ENCODE measurements around the gene CNOT3. TPM values are rescaled to one million over a fixed set of nuclear protein-coding genes. Genes with fewer than 3 reads are reported as not detected.

Gene CNOT3
- total RNA-seq, 1 experiment from 2014 or later = 41.1 TPM

DNA sequence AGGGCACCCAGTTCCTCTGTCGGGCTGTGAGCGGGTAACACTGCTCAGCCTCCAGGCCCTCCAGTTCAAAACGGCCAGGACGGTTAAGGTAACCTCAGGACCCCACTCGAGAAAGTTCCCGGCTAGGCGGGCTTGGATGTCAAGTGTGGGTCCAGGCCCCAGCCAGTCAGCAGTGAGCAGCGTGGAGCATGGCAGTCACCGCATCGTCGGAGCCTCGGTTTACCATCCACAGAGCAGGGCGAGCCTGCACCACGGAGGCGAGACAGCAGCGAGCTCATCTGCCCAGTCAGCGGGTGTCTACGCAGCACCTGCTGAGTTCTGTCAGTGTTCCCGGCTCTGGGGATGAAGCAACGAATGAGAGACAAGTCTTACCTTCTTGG is 8.0 kb upstream of the CNOT3 start:
- no peak for DNase-seq
- Histone ChIP-seq H3K4me3 (ENCODE audit: low read length) (no peak overlapping the region), H3K9ac (ENCODE audit: low read length) (no peak overlapping the region), H3K27ac (ENCODE audit: low read length) (no peak overlapping the region), H3F3A (ENCODE audit: low read length, unreplicated experiment) (no peaks in the 10 kb centered on the region), H3K27me3 (ENCODE audit: low read length) (no peaks in the 10 kb centered on the region), H3K4me2 (ENCODE audit: low read length) (no peak overlapping the region), H2AFZ (ENCODE audit: low read length) (no peak overlapping the region), H3K9me3 (ENCODE audit: low read length) (no peaks in the 10 kb centered on the region), H3K4me1 (ENCODE audit: insufficient read depth, low read length) (no peaks in the 10 kb centered on the region), H3K79me2 (ENCODE audit: low read length) (no peaks in the 10 kb centered on the region), H4K20me1 (ENCODE audit: low read length) (no peaks in the 10 kb centered on the region), H3K9me2 (replicated peaks; ENCODE audit: low read length) (no peaks in the 10 kb centered on the region), H3K36me3 (ENCODE audit: low read depth, low read length) (peaks cover 48% of the 10 kb centered on the region)
- no peak for ATAC-seq
- intact Hi-C loops (cut with micrococcal nuclease) = no loop called here
- ChIA-PET CTCF (no interaction called here), POLR2A (ENCODE audit: unreplicated experiment) (no interaction called here)
- BruUV-seq (replicated peaks) = no TSS peak
- TF ChIP-seq EZH2phosphoT487 (IDR thresholded peaks at IDR 0.05; ENCODE audit: borderline replicate concordance, low read length) = no peak
- TF ChIP-seq, protein P1, sequence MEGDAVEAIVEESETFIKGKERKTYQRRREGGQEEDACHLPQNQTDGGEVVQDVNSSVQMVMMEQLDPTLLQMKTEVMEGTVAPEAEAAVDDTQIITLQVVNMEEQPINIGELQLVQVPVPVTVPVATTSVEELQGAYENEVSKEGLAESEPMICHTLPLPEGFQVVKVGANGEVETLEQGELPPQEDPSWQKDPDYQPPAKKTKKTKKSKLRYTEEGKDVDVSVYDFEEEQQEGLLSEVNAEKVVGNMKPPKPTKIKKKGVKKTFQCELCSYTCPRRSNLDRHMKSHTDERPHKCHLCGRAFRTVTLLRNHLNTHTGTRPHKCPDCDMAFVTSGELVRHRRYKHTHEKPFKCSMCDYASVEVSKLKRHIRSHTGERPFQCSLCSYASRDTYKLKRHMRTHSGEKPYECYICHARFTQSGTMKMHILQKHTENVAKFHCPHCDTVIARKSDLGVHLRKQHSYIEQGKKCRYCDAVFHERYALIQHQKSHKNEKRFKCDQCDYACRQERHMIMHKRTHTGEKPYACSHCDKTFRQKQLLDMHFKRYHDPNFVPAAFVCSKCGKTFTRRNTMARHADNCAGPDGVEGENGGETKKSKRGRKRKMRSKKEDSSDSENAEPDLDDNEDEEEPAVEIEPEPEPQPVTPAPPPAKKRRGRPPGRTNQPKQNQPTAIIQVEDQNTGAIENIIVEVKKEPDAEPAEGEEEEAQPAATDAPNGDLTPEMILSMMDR (conservative IDR thresholded peaks at IDR 0.05; ENCODE audit: low read depth, low read length) = no peak
- no peak for TF ChIP-seq EZH2 (IDR thresholded peaks at IDR 0.05; ENCODE audit: low read length, unreplicated experiment)

DNA sequence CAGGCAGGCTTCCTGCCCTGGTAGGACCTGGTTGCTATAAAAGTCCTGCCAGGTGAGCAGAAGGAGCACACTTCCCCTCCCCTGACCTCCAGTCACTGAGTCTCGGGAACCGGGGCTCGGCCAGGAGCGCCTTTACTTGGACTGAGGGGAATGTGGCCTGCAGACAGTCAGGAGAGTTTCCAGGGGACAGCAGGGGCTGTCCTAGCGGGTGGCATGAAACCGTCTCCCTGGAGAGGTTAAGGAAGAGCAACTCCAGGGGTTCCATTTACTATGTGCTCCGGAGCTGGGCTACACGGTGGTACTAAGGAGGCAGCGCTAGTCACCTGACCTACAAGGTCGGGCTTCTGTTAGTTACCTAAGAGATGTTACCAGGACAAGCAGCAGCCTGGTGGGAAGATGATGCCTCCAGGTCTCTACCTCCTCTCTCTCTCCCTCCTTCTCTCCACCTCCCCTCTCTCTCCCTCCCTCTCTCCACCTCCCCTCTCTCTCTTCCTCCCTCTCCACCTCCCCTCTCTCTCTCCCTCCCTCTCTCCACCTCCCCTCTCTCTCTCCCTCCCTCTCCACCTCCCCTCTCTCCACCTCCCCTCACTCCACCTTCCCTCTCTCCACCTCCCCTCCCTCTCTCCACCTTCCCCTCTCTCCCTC is 4.1 kb upstream of the CNOT3 start:
- Histone ChIP-seq H3K9ac (ENCODE audit: low read length) (no peak overlapping the region), H3K4me3 (ENCODE audit: low read length) (no peak overlapping the region), H3K27ac (ENCODE audit: low read length) (no peak overlapping the region), H3K36me3 (ENCODE audit: low read depth, low read length) (peaks cover 23% of the 10 kb centered on the region), H3K4me1 (ENCODE audit: insufficient read depth, low read length) (peaks cover 7% of the 10 kb centered on the region; the same call in 1 of the 2 replicates), H3K9me3 (ENCODE audit: low read length) (no peaks in the 10 kb centered on the region), H3K79me2 (ENCODE audit: low read length) (peaks cover 9% of the 10 kb centered on the region), H3K4me2 (ENCODE audit: low read length) (no peak overlapping the region), H2AFZ (ENCODE audit: low read length) (no peak overlapping the region), H3K27me3 (ENCODE audit: low read length) (no peaks in the 10 kb centered on the region), H3K9me2 (replicated peaks; ENCODE audit: low read length) (no peaks in the 10 kb centered on the region), H3F3A (ENCODE audit: low read length, unreplicated experiment) (no peaks in the 10 kb centered on the region), H4K20me1 (ENCODE audit: low read length) (no peaks in the 10 kb centered on the region)
- ChIA-PET CTCF (no interaction called here), POLR2A (ENCODE audit: unreplicated experiment) (no interaction called here)
- peak; percentile 52 for DNase-seq
- ATAC-seq = no peak
- TF ChIP-seq EZH2 (IDR thresholded peaks at IDR 0.05; ENCODE audit: low read length, unreplicated experiment) = no peak
- TF ChIP-seq EZH2phosphoT487 (IDR thresholded peaks at IDR 0.05; ENCODE audit: borderline replicate concordance, low read length) = no peak
- TF ChIP-seq, protein P1 (conservative IDR thresholded peaks at IDR 0.05; ENCODE audit: low read depth, low read length) = no peak
- intact Hi-C loops (cut with micrococcal nuclease) = no loop called here
- BruUV-seq (replicated peaks) = no TSS peak

DNA sequence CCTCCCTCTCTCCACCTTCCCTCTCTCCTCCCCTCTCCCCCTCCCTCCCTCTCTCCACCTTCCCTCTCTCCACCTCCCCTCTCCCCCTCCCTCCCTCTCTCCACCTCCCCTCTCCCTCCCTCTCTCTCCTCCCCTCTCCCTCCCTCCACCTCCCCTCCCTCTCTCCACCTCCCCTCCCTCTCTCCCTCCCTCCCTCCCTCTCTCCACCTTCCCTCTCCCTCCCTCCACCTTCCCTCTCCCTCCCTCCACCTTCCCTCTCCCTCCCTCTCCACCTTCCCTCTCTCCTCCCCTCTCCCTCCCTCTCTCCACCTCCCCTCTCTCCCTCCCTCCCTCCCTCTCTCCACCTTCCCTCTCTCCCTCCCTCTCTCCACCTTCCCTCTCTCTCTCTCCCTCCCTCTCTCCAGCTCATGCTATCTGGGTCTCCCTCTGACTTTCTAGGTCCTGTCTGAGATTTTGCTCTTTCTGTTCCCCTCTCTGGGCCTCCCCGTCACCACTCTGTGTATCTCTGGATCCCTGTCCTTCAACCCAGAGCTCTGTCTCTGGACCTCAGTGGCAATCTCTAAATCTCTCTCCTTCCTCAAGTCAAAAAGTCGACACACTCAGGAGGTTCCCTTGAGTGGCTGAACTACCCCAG is 3.5 kb upstream of the CNOT3 start:
- no peaks in the 10 kb centered on the region for H3K27me3 ChIP-seq (ENCODE audit: low read length)
- no peak for ATAC-seq
- no peak overlapping the region for H3K9ac ChIP-seq (ENCODE audit: low read length)
- H3K79me2 ChIP-seq (ENCODE audit: low read length) = peaks cover 15% of the 10 kb centered on the region
- ChIA-PET CTCF (no interaction called here), POLR2A (ENCODE audit: unreplicated experiment) (no interaction called here)
- 0 out of 2 replicates have a peak, but pooled peaks cover 6% of the 10 kb centered on the region for H4K20me1 ChIP-seq (ENCODE audit: low read length)
- no peak for DNase-seq
- no peak overlapping the region for H3K4me3 ChIP-seq (ENCODE audit: low read length)
- intact Hi-C loops (cut with micrococcal nuclease) = no loop called here
- no peaks in the 10 kb centered on the region for H3K9me3 ChIP-seq (ENCODE audit: low read length)
- H3K36me3 ChIP-seq (ENCODE audit: low read depth, low read length) = peaks cover 18% of the 10 kb centered on the region
- TF ChIP-seq, protein P1 (conservative IDR thresholded peaks at IDR 0.05; ENCODE audit: low read depth, low read length) = no peak
- TF ChIP-seq EZH2 (IDR thresholded peaks at IDR 0.05; ENCODE audit: low read length, unreplicated experiment) = no peak
- TF ChIP-seq EZH2phosphoT487 (IDR thresholded peaks at IDR 0.05; ENCODE audit: borderline replicate concordance, low read length) = no peak
- H2AFZ ChIP-seq (ENCODE audit: low read length) = no peak overlapping the region
- no peak overlapping the region for H3K4me2 ChIP-seq (ENCODE audit: low read length)
- H3K9me2 ChIP-seq (replicated peaks; ENCODE audit: low read length) = no peaks in the 10 kb centered on the region
- peaks cover 13% of the 10 kb centered on the region; the same call in 1 of the 2 replicates for H3K4me1 ChIP-seq (ENCODE audit: insufficient read depth, low read length)
- H3F3A ChIP-seq (ENCODE audit: low read length, unreplicated experiment) = no peaks in the 10 kb centered on the region
- no TSS peak for BruUV-seq (replicated peaks)
- no peak overlapping the region for H3K27ac ChIP-seq (ENCODE audit: low read length)
